Testis (tissue), 3 donors: Measurements from ENCODE around the gene SUPT20H. TPM values are rescaled to one million over a fixed set of nuclear protein-coding genes. Genes with fewer than 3 reads are reported as not detected.

Experiments used
- DNase-seq: peaks from one replicate; pipeline ENCODE4 v3.0.0-alpha.2; 2019
- H3K27ac ChIP-seq, 2 donors: fragments of 200-600 bp; sonication (generic); one replicate each; pipeline ENCODE4 v1.5.1; 2019
- H3K27me3 ChIP-seq: fragments of 200-600 bp; sonication (generic); one replicate; pipeline ENCODE4 v1.5.1; 2019
- H3K36me3 ChIP-seq: fragments of 200-600 bp; sonication (generic); one replicate; pipeline ENCODE4 v1.5.1; 2017; ENCODE audit warnings: low read depth; ENCODE audit errors: missing control alignments
- H3K4me1 ChIP-seq: fragments of 200-600 bp; sonication (generic); one replicate; pipeline ENCODE4 v1.5.1; 2019
- H3K4me3 ChIP-seq, 2 donors: fragments of 200-600 bp; sonication (generic); one replicate each; pipeline ENCODE4 v1.5.1; 2017 to 2019
- H3K9me3 ChIP-seq: fragments of 200-600 bp; sonication (generic); one replicate; pipeline ENCODE4 v1.5.1; 2017
- CTCF ChIP-seq, 3 experiments: fragments of 450-650 bp in 2 of 3; fragments of 200-600 bp in 1 of 3; sonication (generic) in 1 of 3; IDR thresholded peaks; one replicate each; pipeline ENCODE4 v1.5.1; 2016 to 2019; ENCODE audit warnings: antibody characterized with exemption in 3 of 3, mild to moderate bottlenecking in 2 of 3, moderate library complexity in 1 of 3
- POLR2A ChIP-seq: fragments of 450-650 bp; IDR thresholded peaks from one replicate; pipeline ENCODE4 v1.6.1; 2017; ENCODE audit warnings: antibody characterized with exemption, mild to moderate bottlenecking, moderate library complexity
- WGBS, 2 donors: methylation state at CpG; one replicate each; pipeline ENCODE4 v1.1.5; 2018; 5-methylcytosine and 5-hydroxymethylcytosine counted together
- intact Hi-C: fragments of 100-400 bp; cut with DNase I; formaldehyde crosslinking; loops from one replicate; pipeline ENCODE4 v1.15.1; 2023; ENCODE audit warnings: low total_unique reads
- polyA plus RNA-seq: library from polyadenylated mRNA; stranded (reverse); fragments of 350-450 nt; fragmentation: Illumina TruSeq; extraction: RNeasy Lipid Tissue Mini Kit (QIAGEN cat#74804); gene quantifications from one replicate; pipeline ENCODE4 v1.2.3, GENCODE V29; 2014; ENCODE audit warnings: low read depth, low replicate concordance; ENCODE audit not compliant: insufficient read depth
- total RNA-seq, 2 donors: library from RNA; depleted of rRNA; stranded (reverse); fragments of >200 nt; gene quantifications; one replicate each; pipeline ENCODE4 v1.2.3, GENCODE V29; 2016

The SUPT20H gene
- total and polyA plus RNA-seq, 3 donors from 2014 or later, result 109 to 176 (median 119) TPM

GRCh38 chr13:37039896-37040295 lies 19.6 kb downstream of the SUPT20H start:
- no peaks in the 10 kb centered on the region for H3K36me3 ChIP-seq
- no peak overlapping the region for H3K27ac ChIP-seq
- TF ChIP-seq CTCF (IDR thresholded peaks at IDR 0.05) (no peak), POLR2A (no peak)
- intact Hi-C loops, result no loop called here
- no peaks in the 10 kb centered on the region for H3K9me3 ChIP-seq
- DNase-seq, result no peak
- no peak overlapping the region for H3K4me3 ChIP-seq
- no peaks in the 10 kb centered on the region for H3K4me1 ChIP-seq
- no peaks in the 10 kb centered on the region for H3K27me3 ChIP-seq

GRCh38 chr13:37037241-37037640 lies 22.2 kb downstream of the SUPT20H start:
- DNase-seq, result no peak
- intact Hi-C loops, result no loop called here
- WGBS, 2 donors, result 96 to 98% methylated on average over 3 of the region's 3 CpGs
- Histone ChIP-seq H3K27me3 (no peaks in the 10 kb centered on the region), H3K4me1 (no peaks in the 10 kb centered on the region), H3K9me3 (no peaks in the 10 kb centered on the region), H3K4me3 (no peak overlapping the region), H3K36me3 (no peaks in the 10 kb centered on the region), H3K27ac (no peak overlapping the region)
- TF ChIP-seq POLR2A (no peak), CTCF (IDR thresholded peaks at IDR 0.05) (no peak)

- intact Hi-C loops, result no loop called here
- Histone ChIP-seq H3K27me3 (no peaks in the 10 kb centered on the region), H3K27ac (no peak overlapping the region), H3K36me3 (no peaks in the 10 kb centered on the region), H3K4me3 (no peak overlapping the region), H3K9me3 (no peaks in the 10 kb centered on the region), H3K4me1 (no peaks in the 10 kb centered on the region)
- WGBS, 2 donors, result 90 to 96% methylated on average over 4 of the region's 4 CpGs
- no peak for DNase-seq
- TF ChIP-seq POLR2A (no peak), CTCF (IDR thresholded peaks at IDR 0.05) (no peak)
Measured at GRCh38 chr13:37029617-37030016, 29.9 kb downstream of the SUPT20H start.

GRCh38 chr13:37027639-37028038 lies 31.8 kb downstream of the SUPT20H start:
- Histone ChIP-seq H3K27me3 (no peaks in the 10 kb centered on the region), H3K4me1 (no peaks in the 10 kb centered on the region), H3K4me3 (no peak overlapping the region), H3K36me3 (no peaks in the 10 kb centered on the region), H3K27ac (no peak overlapping the region), H3K9me3 (no peaks in the 10 kb centered on the region)
- TF ChIP-seq CTCF (IDR thresholded peaks at IDR 0.05), result no peak
- no peak for TF ChIP-seq POLR2A
- WGBS, 2 donors, result 85 to 90% methylated on average over 2 of the region's 2 CpGs
- no peak for DNase-seq
- intact Hi-C loops, result no loop called here

- 97 to 98% methylated on average over 1 of the region's 1 CpG for WGBS, 2 donors
- no peaks in the 10 kb centered on the region for H3K27me3 ChIP-seq
- H3K9me3 ChIP-seq, result no peaks in the 10 kb centered on the region
- no peak overlapping the region for H3K27ac ChIP-seq
- TF ChIP-seq CTCF (IDR thresholded peaks at IDR 0.05), result no peak
- no peak for TF ChIP-seq POLR2A
- H3K4me1 ChIP-seq, result no peaks in the 10 kb centered on the region
- H3K36me3 ChIP-seq, result no peaks in the 10 kb centered on the region
- no peak overlapping the region for H3K4me3 ChIP-seq
- intact Hi-C loops, result no loop called here
- no peak for DNase-seq
Measured at GRCh38 chr13:37026771-37027170, 32.7 kb downstream of the SUPT20H start.
